HL-60 (cell line): Measurements from ENCODE around the gene ANGPT4.

ENCODE experiments used
- CTCF ChIP-seq: IDR thresholded peaks from one replicate; pipeline ENCODE4 v1.5.1; 2011; ENCODE audit warnings: low read length, control low read depth, inconsistent platforms; ENCODE audit not compliant: insufficient read depth
- GABPA ChIP-seq: IDR thresholded peaks from 2 replicates; pipeline ENCODE4 v1.6.1; 2012; ENCODE audit warnings: low read depth
- POLR2AphosphoS5 ChIP-seq: IDR thresholded peaks from 2 replicates; pipeline ENCODE4 v1.6.1; 2012; ENCODE audit warnings: low read depth
- REST ChIP-seq: IDR thresholded peaks from 2 replicates; pipeline ENCODE4 v1.6.1; 2012; ENCODE audit warnings: low read depth; ENCODE audit not compliant: insufficient replicate concordance
- SPI1 ChIP-seq: IDR thresholded peaks from 2 replicates; pipeline ENCODE4 v1.6.1; 2012; ENCODE audit warnings: low read depth, mild to moderate bottlenecking, borderline replicate concordance

- TF ChIP-seq POLR2AphosphoS5 (no peak), CTCF (no peak), SPI1 (no peak), REST (no peak), GABPA (no peak)
Observed at GRCh38 chr20:919491-919916, 3.4 kb upstream of the ANGPT4 start.
